GM18867 (cell line): ENCODE results near the gene ANXA6.
A peak's percentile ranks its signal among the peaks of the same experiment; 100 is the strongest.

Source experiments
- ATAC-seq: cut with Tn5 transposase; IDR thresholded peaks from one replicate; pipeline ENCODE4 v1.9.1; 2021; ENCODE audit warnings: mild to moderate bottlenecking, moderate library complexity; ENCODE audit not compliant: unreplicated experiment

The ANXA6 gene

GRCh38 chr5:151085517-151086041 lies 72.0 kb downstream of the ANXA6 start:
- no peak for ATAC-seq

GRCh38 chr5:151084363-151084762 lies 73.2 kb downstream of the ANXA6 start:
- ATAC-seq = no peak

DNA sequence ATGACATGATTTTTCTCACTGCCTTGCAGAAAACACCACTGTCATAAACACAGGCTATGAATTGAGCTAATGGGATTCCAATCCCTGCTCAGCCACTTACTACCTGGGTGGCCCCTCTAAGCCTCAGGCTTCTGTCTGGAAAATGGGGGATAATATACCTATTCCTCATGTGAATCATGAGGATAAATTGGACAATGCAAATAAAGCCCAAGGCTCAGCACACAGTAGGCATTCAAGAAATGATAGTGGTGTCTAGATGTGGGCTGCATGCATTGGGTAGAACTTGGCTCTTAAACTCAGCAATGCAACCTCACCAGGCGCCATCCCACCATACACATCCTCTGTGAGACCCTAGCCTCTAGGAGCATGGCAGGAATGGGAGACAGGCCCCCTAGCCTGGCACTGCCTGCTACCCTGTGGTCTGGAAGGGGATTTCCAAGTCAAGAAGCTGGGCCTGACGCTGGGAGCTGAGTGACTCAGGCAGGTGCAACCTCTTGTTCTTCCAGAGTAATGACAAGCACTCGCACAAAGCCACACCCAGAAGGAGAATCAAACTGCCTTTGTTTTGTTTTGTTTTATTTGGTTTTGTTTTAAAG lies 74.4 kb downstream of the ANXA6 start:
- no peak for ATAC-seq

DNA sequence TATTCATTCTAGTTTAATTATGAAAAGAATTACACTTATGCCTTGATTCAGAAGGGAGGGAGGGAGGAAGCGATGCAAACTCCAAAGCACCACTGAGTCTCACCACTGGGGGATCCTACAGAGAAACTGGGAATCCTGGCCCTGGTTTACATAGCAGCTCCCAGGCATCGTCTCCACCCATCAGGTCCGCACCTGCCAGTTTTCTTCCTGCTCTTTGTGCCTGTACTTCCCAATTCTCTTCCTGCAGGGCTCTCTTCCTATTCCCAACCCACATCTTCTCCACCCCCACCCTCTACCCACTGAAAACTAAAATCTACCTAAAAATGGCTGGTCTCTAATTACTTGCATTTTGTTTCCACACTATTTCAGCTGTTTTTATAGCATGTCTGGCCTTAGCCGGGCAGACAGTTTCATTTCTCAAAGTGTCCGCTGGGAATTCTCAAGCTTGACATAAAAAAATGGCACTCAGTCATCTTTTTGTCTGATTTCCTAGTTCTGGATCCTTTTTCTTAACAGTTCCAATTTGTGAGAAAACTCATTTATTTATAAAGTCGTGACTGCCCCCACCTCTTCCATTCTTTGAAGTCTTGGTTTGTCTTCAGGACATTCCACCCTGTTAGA lies 75.2 kb downstream of the ANXA6 start:
- ATAC-seq = no peak

DNA sequence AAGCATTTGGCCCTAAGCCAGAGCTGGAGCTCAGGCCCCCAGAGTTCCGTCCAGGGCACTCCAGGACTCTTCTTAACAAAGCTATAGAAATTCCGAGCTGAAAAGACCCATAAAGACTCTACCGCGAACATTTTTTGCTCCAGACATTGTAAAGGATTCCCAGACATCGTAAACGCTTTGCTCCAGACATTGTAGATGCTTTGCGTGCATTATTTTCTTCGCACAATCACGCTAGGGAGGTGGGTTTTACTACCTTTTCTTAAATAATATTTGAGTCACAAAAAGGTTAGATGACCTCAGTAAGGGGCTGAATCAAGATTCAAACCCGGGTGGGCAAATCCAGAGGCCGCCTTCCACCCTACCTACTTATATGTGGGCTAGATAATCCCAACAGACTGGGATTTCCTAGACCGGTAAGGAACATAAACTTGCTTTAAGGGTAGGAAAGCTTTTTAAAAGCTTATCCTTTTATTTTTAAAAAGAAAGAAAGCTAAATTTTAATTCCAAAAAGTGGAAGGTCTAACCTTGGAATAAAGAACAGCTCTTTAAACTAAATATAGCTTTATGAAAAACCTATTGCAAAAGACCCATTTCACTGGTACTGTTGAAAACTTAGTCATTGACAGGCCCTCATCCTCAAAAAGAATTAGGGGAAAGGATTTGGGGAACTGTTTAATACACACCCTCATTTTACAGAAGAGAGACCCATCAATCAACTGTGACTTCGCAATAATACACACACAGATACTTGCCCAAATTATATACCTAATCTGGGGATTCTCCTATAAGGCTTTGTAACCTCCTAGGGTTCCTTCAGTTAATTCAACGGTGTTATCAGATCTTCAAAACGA lies 75.9 kb downstream of the ANXA6 start:
- no peak for ATAC-seq

GRCh38 chr5:151080613-151081430 lies 76.8 kb downstream of the ANXA6 start, which contains the start of gene TNIP1:
Gene TNIP1, minus strand, starts transcription at chr5:151081034. Its CDS starts 15,939 bp downstream, at chr5:151065095.
- ATAC-seq = peak; percentile 78

GRCh38 chr5:151079838-151080612 lies 77.6 kb downstream of the ANXA6 start:
- ATAC-seq = no peak

GRCh38 chr5:151078490-151079262 lies 78.9 kb downstream of the ANXA6 start:
- ATAC-seq = peak; percentile 48

- no peak for ATAC-seq
Observed at GRCh38 chr5:151077967-151078366, 79.6 kb downstream of the ANXA6 start.

DNA sequence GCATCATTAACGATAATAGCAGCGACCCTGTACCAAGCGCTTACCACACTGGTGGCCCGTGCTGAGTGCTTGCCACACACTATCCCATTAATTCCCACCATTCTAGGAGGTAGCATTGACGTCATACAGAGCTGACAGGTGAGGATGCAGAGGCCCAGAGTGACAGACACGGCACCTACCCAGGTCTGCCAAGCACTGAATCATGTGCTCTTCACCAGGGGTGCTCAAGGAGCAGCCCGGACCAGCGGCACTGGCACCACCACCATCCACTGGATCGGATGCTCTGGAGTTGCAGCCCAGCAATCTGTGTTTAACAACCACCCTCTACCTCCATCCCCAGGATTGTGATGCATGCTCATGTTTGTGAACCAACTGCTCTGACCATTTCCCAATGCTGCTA lies 80.2 kb downstream of the ANXA6 start:
- ATAC-seq = no peak

GRCh38 chr5:151076616-151077015 lies 81.0 kb downstream of the ANXA6 start:
- no peak for ATAC-seq

- ATAC-seq = no peak
Observed at GRCh38 chr5:151075698-151076331, 81.8 kb downstream of the ANXA6 start.

GRCh38 chr5:151074557-151074956 lies 83.0 kb downstream of the ANXA6 start:
- ATAC-seq = no peak

DNA sequence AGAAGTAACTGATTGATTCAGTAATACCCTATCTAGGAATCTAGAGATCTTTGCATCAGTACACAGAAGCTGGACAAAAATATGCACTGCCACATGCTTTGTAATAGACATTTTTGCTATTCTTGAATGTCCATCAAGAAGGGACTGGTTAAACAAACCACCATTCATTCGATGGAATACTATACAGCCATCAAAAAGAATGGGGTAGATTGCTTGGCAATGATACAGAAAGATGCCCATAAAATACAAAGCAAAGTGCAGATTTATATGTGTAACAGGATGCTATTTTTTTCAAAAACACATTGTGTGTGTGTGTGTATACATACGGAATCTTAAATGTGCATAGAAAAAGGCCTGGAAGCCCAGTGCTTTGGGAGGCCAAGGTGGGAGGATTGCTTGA lies 84.3 kb downstream of the ANXA6 start:
- no peak for ATAC-seq

DNA sequence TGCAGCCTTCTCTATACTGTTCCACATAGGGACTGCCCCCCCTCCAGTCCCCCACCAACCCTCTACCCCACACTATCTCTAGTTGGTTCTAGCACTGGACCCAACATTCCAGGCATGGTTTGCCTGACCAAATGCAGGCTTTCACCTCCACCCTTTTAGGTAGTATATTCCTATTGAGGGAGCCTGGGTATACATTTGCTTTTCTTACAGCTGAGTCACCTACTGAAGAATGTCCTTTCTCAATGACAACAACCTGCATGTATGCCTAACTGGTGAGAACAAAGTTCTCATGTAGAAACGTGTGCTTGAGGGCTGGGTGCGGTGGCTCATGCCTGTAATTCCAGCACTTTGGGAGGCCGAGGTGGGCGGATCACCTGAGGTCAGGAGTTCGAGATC lies 85.0 kb downstream of the ANXA6 start:
- ATAC-seq = no peak

GRCh38 chr5:151071848-151072629 lies 85.5 kb downstream of the ANXA6 start:
- ATAC-seq = no peak

DNA sequence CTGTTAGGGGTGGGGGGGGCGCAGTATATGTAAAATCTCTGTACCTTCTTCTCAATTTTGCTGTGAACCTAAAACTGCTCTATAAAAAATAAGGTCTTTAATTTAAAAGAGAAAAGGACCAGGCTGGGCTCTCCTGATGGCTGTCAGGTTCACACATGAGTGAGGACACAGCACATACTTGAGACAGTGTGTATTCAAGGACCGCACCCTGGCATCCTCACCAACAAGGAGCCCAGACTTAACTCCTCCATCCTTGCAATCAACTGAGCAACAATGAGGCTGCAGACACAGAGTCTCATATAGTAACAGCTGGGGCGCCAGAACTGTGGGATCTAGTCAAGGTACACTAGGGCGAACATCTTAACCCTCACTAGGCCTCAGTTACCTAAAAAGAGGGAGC lies 86.6 kb downstream of the ANXA6 start:
- ATAC-seq = no peak

- no peak for ATAC-seq
Observed at GRCh38 chr5:151070449-151070848, 87.1 kb downstream of the ANXA6 start.
